CD4-positive, alpha-beta memory T cell (primary cell): ENCODE data around the gene HDHD2. TPM values are rescaled to one million over a fixed set of nuclear protein-coding genes. Genes with fewer than 3 reads are reported as not detected.

Experiments used
- CTCF ChIA-PET: fragments of 350-600 bp; sonication (Branson Sonifier 250); formaldehyde crosslinking; loops from one replicate; lab custom pipeline; 2021; ENCODE audit warnings: inconsistent platforms; ENCODE audit not compliant: partially characterized antibody; lab: Charles Lee
- POLR2A ChIA-PET: fragments of 350-600 bp; sonication (Branson Sonifier 250); formaldehyde crosslinking; loops from one replicate; lab custom pipeline; 2021; ENCODE audit not compliant: partially characterized antibody; lab: Charles Lee
- DNase-seq, 5 donors: peaks; one replicate each; pipeline versions ENCODE4 v3.0.0 to v3.0.0-alpha.2; 2020 to 2022; ENCODE audit warnings: mixed read lengths in 1 of 5
- H3K27ac ChIP-seq: one replicate; pipeline ENCODE4 v1.7.0; 2013; ENCODE audit warnings: low read depth, low read length
- H3K27me3 ChIP-seq: 2 replicates; pipeline ENCODE4 v1.7.0; 2013; ENCODE audit warnings: mild to moderate bottlenecking, low read length, moderate library complexity; ENCODE audit not compliant: insufficient read depth
- H3K36me3 ChIP-seq: 2 replicates; pipeline ENCODE4 v1.7.0; 2013; ENCODE audit warnings: mild to moderate bottlenecking, low read length, moderate library complexity; ENCODE audit not compliant: insufficient read depth
- H3K4me1 ChIP-seq: 2 replicates; pipeline ENCODE4 v1.7.0; 2013; ENCODE audit warnings: mild to moderate bottlenecking, low read length, moderate library complexity; ENCODE audit not compliant: insufficient read depth
- H3K4me3 ChIP-seq, 2 donors: one replicate each; pipeline ENCODE4 v1.7.0; 2013; ENCODE audit warnings: low read length in 2 of 2, mild to moderate bottlenecking in 1 of 2
- H3K9me3 ChIP-seq, 2 donors: one replicate each; pipeline ENCODE4 v1.7.0; 2013; ENCODE audit warnings: low read length in 2 of 2, control low read depth in 1 of 2; ENCODE audit not compliant: control insufficient read depth in 1 of 2
- H3K27ac Mint-ChIP-seq, 7 donors: one replicate each; pipeline ENCODE4 v1.8.0; 2020 to 2021; ENCODE audit warnings: mixed read lengths in 7 of 7, mild to moderate bottlenecking in 6 of 7, inconsistent platforms in 3 of 7, moderate library complexity in 3 of 7
- H3K27me3 Mint-ChIP-seq, 2 donors: one replicate each; pipeline ENCODE4 v1.8.0; 2020 to 2021; ENCODE audit warnings: mixed read lengths in 2 of 2
- H3K36me3 Mint-ChIP-seq, 2 donors: one replicate each; pipeline ENCODE4 v1.8.0; 2020 to 2021; ENCODE audit warnings: mixed read lengths in 2 of 2, inconsistent platforms in 1 of 2, mild to moderate bottlenecking in 1 of 2
- H3K4me1 Mint-ChIP-seq, 4 donors: one replicate each; pipeline ENCODE4 v1.8.0; 2020 to 2021; ENCODE audit warnings: mixed read lengths in 4 of 4, mild to moderate bottlenecking in 1 of 4
- H3K4me3 Mint-ChIP-seq, 8 donors: one replicate each; pipeline ENCODE4 v1.8.0; 2020 to 2021; ENCODE audit warnings: mixed read lengths in 8 of 8, mild to moderate bottlenecking in 7 of 8, moderate library complexity in 6 of 8, inconsistent platforms in 3 of 8
- H3K9me3 Mint-ChIP-seq, 8 donors: one replicate each; pipeline ENCODE4 v1.8.0; 2020 to 2021; ENCODE audit warnings: mixed read lengths in 8 of 8, mild to moderate bottlenecking in 5 of 8, inconsistent platforms in 3 of 8, moderate library complexity in 1 of 8
- intact Hi-C: fragments of 100-400 bp; cut with micrococcal nuclease; formaldehyde crosslinking; loops from one replicate; pipeline ENCODE4 v1.15.1; 2023
- polyA plus RNA-seq, 2 donors: library from polyadenylated mRNA; unstranded; fragments of 300-500 nt; fragmentation: Illumina TruSeq; gene quantifications; one replicate each; pipeline ENCODE4 v1.2.3, GENCODE V29; 2021
- total RNA-seq, 2 experiments: library from RNA; stranded (reverse); gene quantifications; one replicate each; pipeline ENCODE4 v1.2.3, GENCODE V29; 2021

HDHD2 gene
- total and polyA plus RNA-seq, 4 experiments from 2014 or later, result 34.2 to 62.6 (median 38.5) TPM

DNA sequence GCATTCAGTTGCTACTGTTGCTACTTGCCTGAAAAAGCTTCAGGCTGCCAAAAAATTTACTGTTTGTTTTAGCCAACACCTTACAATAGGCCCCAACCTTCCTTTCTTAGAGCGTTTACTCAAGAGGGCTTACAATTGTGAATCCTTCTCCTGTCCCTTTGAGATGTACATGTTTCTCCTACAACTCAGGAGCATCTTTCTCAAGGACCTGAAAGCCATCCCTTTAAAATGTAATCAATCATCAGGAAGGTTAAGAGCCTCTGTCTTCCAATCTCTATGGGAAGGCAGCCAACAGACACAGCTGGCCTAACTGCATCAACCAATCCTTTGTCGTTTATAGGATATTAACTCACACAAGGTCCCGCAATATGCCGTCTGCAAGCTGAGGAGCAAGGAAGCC is 29.2 kb upstream of the HDHD2 start:
- Histone ChIP-seq H3K4me3 (no peak overlapping the region), H3K9me3 (no peaks in the 10 kb centered on the region), H3K27ac (no peak overlapping the region), H3K36me3 (no peaks in the 10 kb centered on the region), H3K4me1 (peaks cover 11% of the 10 kb centered on the region), H3K27me3 (no peaks in the 10 kb centered on the region)
- Mint-ChIP-seq H3K4me3 (no peak overlapping the region), H3K27me3 (peaks cover 4 to 7% of the 10 kb centered on the region in 2 donors), H3K4me1 (peaks cover 0 to 4% (median 2%) of the 10 kb centered on the region in 4 donors), H3K9me3 (peaks cover 0 to 15% (median 5%) of the 10 kb centered on the region in 8 donors), H3K27ac (no peak overlapping the region), H3K36me3 (peaks cover 0 to 4% of the 10 kb centered on the region in 2 donors)
- POLR2A ChIA-PET, result no interaction called here
- DNase-seq, result no peak
- CTCF ChIA-PET, result no interaction called here
- intact Hi-C loops, result no loop called here

GRCh38 chr18:47175898-47176575 is 25.7 kb upstream of the HDHD2 start, which contains the start of gene IER3IP1:
TSS of gene IER3IP1 (minus strand) at chr18:47176364. CDS start at chr18:47176277, 87 bp downstream.
- peaks cover 0 to 4% (median 2%) of the 10 kb centered on the region in 4 donors for H3K4me1 Mint-ChIP-seq
- DNase-seq, result peak; percentile 84 to 89 (median 86)
- Histone ChIP-seq H3K9me3 (no peaks in the 10 kb centered on the region), H3K27ac (peak within 1 kb of the TSS; percentile 62), H3K27me3 (no peaks in the 10 kb centered on the region), H3K36me3 (no peaks in the 10 kb centered on the region), H3K4me1 (peaks cover 32% of the 10 kb centered on the region), H3K4me3 (peak within 1 kb of the TSS; percentile 63 to 86)
- no peaks in the 10 kb centered on the region for H3K9me3 Mint-ChIP-seq
- intact Hi-C loops, result loop anchor here (1.0 to 2.0 kb wide), 2 partner anchors 26 to 259 kb away; partner anchors contain the start of genes HDHD2, KATNAL2 and PIAS2
- peaks cover 0 to 4% of the 10 kb centered on the region in 2 donors for H3K36me3 Mint-ChIP-seq
- no peaks in the 10 kb centered on the region for H3K27me3 Mint-ChIP-seq
- H3K27ac Mint-ChIP-seq, result peak within 1 kb of the TSS in 5 of 7 donors; percentile 5 to 92 (median 72)
- peak within 1 kb of the TSS in 5 of 8 donors; percentile 10 to 66 (median 26) for H3K4me3 Mint-ChIP-seq
- POLR2A ChIA-PET, result no interaction called here
- CTCF ChIA-PET, result interaction anchor here (0.6 kb wide), 1 partner anchor 19 kb away, joined by 4 read pairs; no protein-coding TSS in a partner anchor

DNA sequence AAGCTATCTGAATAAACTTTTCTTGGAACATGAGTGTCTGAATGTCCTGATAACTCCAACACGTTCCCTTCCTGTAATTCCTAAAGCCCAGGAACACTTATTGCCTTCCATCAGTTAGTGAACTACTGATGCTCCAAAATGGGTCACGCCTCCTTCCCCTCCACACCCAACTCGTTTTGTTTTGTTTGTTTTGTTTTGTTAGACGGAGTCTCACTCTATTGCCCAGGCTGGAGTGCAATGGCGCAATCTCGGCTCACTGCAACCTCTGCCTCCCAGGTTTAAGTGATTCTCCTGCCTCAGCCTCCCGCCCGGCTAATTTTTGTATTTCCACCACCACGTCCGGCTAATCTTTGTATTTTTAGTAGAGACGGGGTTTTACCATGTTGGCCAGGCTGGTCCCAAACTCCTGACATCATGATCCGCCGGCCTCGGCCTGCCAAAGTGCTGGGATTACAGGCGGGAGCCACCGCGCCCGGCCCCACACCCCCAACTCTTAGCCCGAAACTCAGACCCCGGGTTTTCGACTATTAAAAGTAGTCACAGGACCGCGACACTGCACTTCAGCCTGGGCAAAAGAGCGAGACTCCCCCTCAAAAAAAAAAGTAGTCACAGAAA is 25.1 kb upstream of the HDHD2 start:
- Mint-ChIP-seq H3K27ac (peak overlapping the region in 1 of 7 donors; percentile 90), H3K27me3 (no peaks in the 10 kb centered on the region), H3K36me3 (peaks cover 0 to 4% of the 10 kb centered on the region in 2 donors), H3K4me1 (peaks cover 0 to 4% (median 2%) of the 10 kb centered on the region in 4 donors), H3K4me3 (no peak overlapping the region), H3K9me3 (no peaks in the 10 kb centered on the region)
- ChIA-PET POLR2A (interaction anchor here (2.1 kb wide), 1 partner anchor 25 kb away, joined by 16 read pairs; the partner anchor contains the start of gene HDHD2), CTCF (interaction anchor here (1.3 to 1.4 kb wide), 2 partner anchors 30 to 75 kb away, joined by 3 to 5 read pairs; no protein-coding TSS in a partner anchor)
- Histone ChIP-seq H3K27ac (peak overlapping the region; percentile 62), H3K4me1 (peaks cover 32% of the 10 kb centered on the region), H3K36me3 (no peaks in the 10 kb centered on the region), H3K9me3 (no peaks in the 10 kb centered on the region), H3K4me3 (peak overlapping the region; percentile 63 to 86), H3K27me3 (no peaks in the 10 kb centered on the region)
- intact Hi-C loops, result no loop called here
- no peak for DNase-seq

GRCh38 chr18:47174545-47175116 is 24.3 kb upstream of the HDHD2 start:
- CTCF ChIA-PET, result interaction anchor here (1.3 to 1.4 kb wide), 2 partner anchors 30 to 75 kb away, joined by 3 to 5 read pairs; no protein-coding TSS in a partner anchor
- no peaks in the 10 kb centered on the region for H3K27me3 Mint-ChIP-seq
- no peaks in the 10 kb centered on the region for H3K9me3 Mint-ChIP-seq
- H3K4me1 Mint-ChIP-seq, result peaks cover 5 to 10% (median 6%) of the 10 kb centered on the region in 4 donors
- H3K27ac Mint-ChIP-seq, result no peak overlapping the region
- H3K36me3 ChIP-seq, result no peaks in the 10 kb centered on the region
- peak overlapping the region; percentile 63 to 86 for H3K4me3 ChIP-seq
- H3K4me1 ChIP-seq, result peaks cover 32% of the 10 kb centered on the region
- H3K27me3 ChIP-seq, result no peaks in the 10 kb centered on the region
- H3K36me3 Mint-ChIP-seq, result peaks cover 0 to 4% of the 10 kb centered on the region in 2 donors
- no peak for DNase-seq
- H3K4me3 Mint-ChIP-seq, result no peak overlapping the region
- no peaks in the 10 kb centered on the region for H3K9me3 ChIP-seq
- H3K27ac ChIP-seq, result no peak overlapping the region
- POLR2A ChIA-PET, result interaction anchor here (2.1 kb wide), 1 partner anchor 24 kb away, joined by 16 read pairs; the partner anchor contains the start of gene HDHD2
- intact Hi-C loops, result no loop called here

- H3K9me3 Mint-ChIP-seq, result no peaks in the 10 kb centered on the region
- POLR2A ChIA-PET, result no interaction called here
- CTCF ChIA-PET, result interaction anchor here (0.7 kb wide), 1 partner anchor 16 kb away, joined by 3 read pairs; no protein-coding TSS in a partner anchor
Observed at GRCh38 chr18:47172476-47172875, 22.2 kb upstream of the HDHD2 start.

GRCh38 chr18:47168913-47169312 is 18.6 kb upstream of the HDHD2 start:
- Histone ChIP-seq H3K27me3 (no peaks in the 10 kb centered on the region), H3K36me3 (no peaks in the 10 kb centered on the region), H3K27ac (no peak overlapping the region), H3K4me3 (no peak overlapping the region), H3K9me3 (no peaks in the 10 kb centered on the region), H3K4me1 (peaks cover 16% of the 10 kb centered on the region)
- Mint-ChIP-seq H3K4me3 (peak overlapping the region in 1 of 8 donors; percentile 26), H3K27me3 (no peaks in the 10 kb centered on the region), H3K27ac (no peak overlapping the region), H3K9me3 (no peaks in the 10 kb centered on the region), H3K4me1 (peaks cover 21 to 32% (median 25%) of the 10 kb centered on the region in 4 donors), H3K36me3 (peaks cover 0 to 6% of the 10 kb centered on the region in 2 donors)
- DNase-seq, result no peak
- CTCF ChIA-PET, result no interaction called here
- POLR2A ChIA-PET, result no interaction called here
- intact Hi-C loops, result no loop called here

More at GRCh38 chr18:47172476-47172875, 22.2 kb upstream of the HDHD2 start:
- no peak overlapping the region for H3K4me3 Mint-ChIP-seq
- Histone ChIP-seq H3K36me3 (no peaks in the 10 kb centered on the region), H3K4me3 (no peak overlapping the region), H3K27me3 (no peaks in the 10 kb centered on the region), H3K4me1 (peaks cover 32% of the 10 kb centered on the region), H3K9me3 (no peaks in the 10 kb centered on the region), H3K27ac (no peak overlapping the region)
- H3K27ac Mint-ChIP-seq, result no peak overlapping the region
- intact Hi-C loops, result no loop called here
- no peaks in the 10 kb centered on the region for H3K27me3 Mint-ChIP-seq
- no peak for DNase-seq
- H3K4me1 Mint-ChIP-seq, result peaks cover 12 to 15% (median 14%) of the 10 kb centered on the region in 4 donors
- H3K36me3 Mint-ChIP-seq, result peaks cover 0 to 6% of the 10 kb centered on the region in 2 donors
